ENCODE results near the gene SYNDIG1.

SYNDIG1 gene

DNA sequence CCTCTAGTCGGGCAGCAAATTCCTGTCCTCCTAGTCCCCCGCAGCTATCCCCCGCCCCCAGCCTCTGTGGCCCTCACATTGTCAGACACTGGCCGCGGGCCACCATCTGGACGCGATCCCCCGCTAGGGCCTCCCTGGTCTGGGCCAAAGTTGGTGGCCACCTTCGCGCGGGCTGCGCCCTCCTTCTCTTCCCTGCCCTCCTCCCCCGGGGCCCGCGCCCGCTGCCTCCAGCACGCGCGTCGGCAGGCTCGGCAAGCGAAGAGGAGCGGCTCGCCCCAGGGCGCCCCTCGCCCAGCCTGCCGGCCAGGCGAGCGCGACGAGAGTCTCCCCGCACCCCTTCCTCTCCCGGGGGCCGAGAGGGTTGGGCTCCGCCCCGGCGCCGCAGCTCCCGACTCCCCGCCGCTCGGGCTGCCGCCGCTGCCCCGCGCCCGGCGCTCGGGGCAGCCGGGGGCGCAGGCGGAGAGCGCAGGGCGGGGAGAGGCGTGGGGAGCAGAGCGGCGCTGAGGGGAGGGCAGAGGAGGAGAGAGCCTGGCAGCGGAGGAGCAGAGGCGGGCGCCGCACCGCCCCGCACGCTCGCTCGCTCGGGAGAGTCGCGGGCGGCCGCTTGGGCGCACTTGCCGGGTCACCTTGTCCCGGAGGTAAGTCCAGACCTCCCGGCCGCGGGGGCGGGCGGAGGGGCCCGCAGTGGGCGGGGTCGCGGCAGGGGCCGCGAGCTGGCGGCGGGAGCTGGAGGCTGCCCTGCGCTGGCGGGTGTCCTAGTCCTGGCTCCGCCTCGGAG is at the start of gene SYNDIG1:
SYNDIG1 (plus strand) TSS at position 514 of the 778 bp plus-strand sequence. CDS start 73,469 bp downstream, outside the sequence.
- DNase-seq (ENCODE audit: low spot score) = no peak

DNA sequence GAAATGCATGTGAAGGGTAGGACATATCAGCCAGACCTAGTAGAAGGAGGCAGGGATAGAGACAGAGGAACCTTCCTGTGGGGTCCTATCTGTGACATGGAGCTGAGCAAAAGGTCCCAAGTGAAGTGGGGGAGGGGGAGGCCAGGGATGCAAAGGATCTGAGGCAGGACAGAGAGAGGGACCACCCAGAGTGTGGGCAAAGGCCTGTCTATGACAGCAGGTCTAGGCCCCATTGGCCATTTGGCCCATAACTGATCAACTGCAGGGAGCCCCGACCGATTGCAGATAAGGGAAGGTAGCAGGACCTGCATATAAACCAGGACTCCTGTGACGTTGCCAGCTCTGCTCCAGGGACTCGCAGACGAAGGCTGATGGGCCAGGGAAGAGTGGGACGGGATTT is 49.6 kb upstream of the SYNDIG1 start:
- no peak for DNase-seq (ENCODE audit: low spot score)

DNA sequence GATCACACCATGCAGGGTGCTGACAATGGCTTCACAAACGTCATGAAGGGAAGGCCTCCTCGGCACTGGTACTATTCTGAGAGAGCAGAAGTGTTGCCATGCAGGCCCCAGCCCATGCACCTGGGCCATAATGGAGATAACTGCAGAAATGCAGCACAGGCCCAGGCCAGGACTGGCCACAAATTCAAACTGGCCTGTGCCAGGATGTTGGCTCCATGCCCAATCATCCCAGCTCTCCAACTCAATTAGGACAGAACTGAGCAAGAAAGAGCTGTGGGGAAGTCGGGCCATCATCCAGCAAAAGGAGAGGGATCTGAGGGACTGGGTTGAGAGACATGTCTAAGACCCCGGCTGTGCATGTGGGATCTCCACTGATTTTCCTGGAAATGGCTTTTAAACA is 48.9 kb upstream of the SYNDIG1 start:
- no peak for DNase-seq (ENCODE audit: low spot score)

DNA sequence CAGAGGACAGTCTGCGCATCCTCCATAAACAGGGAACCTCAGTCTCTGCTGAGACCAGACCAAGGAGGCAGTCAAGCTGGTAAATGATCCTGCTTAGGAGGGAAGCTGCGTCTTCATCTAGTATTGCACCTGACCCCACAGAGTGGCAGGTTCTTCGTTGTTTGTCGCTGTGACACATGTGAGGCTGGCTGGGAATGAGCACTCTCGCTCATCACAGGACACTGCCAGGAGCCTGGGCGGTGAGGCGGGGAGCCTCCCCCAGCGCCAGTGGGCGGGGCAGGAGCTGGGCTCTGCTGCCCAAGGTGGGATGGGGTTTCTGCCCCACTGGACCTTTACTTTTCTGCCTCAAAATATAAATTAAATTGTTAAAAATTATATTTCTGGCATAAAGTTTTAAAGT is 48.4 kb upstream of the SYNDIG1 start:
- no peak for DNase-seq (ENCODE audit: low spot score)

DNA sequence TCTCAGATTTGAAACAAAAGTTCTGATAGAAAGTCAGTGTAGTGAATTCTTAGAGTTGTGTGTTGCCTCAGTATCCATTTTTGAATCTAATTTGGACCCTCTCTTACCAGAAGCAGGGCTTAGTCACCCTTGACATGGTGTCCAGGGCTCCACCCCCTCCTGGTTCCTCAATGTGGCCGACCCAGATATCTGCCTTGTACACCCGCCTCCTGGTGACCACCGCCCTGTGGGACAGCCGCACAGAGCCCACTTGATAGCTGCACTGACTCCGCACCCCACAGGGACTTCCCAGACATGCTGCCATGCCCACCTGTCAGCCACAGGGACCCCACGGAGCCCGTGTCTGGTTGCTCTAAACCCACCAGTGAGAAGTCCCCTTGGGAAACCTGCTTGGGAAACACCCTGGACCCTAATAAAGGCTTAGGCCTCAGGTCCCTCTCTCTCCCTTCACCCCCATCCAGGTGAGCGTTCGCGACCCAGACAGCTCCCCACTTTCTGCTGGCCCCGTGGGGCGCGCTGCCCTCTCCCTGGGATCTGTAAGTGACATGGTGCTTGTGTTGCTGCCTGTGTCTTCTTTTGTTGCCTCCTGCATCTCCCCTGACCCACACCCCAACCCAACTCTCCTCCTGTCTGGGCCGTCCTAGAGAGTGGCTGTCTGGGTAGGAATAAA is 47.2 kb upstream of the SYNDIG1 start:
- no peak for DNase-seq (ENCODE audit: low spot score)

DNA sequence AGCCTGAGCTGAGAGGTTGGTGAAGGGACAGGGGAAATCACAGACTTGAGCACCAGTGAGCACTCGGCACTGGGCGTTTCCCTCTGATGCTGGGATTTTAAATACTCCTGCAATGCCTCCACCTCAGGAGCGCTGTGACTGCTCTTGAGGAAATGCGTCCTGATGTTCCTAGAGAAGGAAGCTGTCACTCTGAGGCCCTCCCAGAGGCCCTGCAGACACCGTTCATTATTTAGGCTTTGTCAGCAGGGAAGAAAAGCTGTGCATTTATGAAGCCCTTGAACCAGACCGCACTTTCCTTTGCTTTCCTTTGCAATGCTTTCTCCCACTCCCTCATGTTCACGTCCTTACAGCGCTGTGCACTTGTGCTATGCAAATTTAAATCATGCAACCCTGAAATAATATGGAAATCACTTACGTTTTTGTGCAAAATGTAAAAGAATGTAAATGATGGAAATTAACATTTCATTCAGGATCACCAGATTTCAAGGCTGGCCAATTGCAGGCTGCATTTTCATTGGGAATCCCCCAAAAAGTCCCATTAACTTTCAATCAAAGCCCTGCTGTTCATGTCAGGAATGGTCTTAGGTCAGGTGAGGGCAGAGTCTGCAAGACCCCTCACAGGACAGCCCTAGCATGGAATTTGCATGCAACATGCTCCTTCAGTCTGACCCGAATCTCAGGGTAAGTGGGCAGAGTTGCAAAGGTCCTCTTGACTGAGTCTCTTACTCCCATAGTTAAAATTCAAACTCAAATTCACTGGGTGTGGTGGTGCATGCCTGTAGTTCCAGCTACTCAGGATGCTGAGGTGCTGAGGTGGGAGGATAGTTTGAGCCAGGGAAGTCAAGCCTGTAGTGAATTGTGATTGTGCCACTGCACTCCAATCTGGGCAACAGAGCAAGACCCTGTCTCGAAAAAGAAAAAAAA is 45.8 kb upstream of the SYNDIG1 start:
- DNase-seq (ENCODE audit: low spot score) = no peak

DNA sequence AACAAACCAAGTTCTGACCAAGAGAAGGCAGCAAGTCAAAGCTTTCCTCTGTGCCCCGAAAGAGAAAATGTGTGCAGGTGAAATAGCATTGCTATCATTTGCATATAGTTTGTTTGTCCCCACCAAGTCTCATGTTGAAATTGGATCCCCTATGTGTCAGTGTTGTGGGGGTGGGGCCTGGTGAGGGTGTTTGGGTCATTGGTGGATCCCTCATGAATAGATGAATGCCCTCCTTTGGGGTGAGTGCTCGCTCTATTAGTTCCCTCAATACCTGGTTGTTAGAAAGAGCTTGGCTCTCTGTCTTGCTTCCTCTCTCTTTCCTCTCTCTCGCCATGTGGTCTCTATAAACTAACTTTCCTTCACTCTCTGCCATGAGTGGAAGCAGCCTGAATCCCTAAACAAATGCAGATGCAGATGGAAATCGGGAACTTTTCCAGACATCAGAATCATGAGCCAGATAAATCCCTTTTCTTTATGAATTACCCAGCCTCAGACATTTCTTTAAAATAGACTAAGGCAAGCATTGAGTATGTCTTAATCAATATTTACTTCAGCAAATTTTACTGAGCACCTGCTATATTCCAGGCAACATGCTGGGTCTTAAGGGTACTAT is 43.8 kb upstream of the SYNDIG1 start:
- no peak for DNase-seq (ENCODE audit: low spot score)

DNA sequence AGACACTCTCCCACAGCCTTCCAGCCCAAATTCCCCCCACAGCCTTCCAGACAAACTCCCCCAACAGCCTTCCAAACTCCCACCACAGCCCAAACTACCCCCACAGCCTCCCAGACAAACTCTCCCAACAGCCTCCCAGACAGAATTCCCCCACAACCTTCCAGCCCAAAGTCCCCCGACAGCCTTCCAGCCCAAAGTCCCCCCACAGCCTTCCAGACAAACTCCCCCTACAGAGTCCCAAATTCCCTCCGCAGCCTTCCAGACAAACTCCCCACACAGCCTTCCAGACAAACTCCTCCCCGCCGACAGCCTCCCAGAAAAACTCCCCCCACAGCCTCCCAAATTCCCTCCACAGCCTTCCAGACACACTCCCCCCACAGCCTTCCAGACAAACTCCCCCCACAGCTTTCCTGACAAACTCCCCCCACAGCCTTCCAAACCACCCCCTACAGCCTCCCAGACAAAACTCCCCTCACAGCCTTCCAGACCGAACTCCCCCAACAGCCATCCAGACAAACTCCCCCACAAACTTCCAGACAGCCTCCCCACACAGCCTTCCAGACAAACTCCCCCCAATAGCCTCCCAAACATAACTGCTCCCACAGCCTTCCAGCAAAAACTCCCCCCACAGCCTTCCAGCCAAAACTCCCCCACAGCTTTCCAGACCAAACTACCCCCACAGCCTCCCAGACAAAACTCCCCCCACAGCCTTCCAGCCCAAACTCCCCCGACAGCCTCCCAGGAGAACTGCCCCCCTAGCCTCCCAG is 38.0 kb upstream of the SYNDIG1 start:
- DNase-seq (ENCODE audit: low spot score) = no peak

DNA sequence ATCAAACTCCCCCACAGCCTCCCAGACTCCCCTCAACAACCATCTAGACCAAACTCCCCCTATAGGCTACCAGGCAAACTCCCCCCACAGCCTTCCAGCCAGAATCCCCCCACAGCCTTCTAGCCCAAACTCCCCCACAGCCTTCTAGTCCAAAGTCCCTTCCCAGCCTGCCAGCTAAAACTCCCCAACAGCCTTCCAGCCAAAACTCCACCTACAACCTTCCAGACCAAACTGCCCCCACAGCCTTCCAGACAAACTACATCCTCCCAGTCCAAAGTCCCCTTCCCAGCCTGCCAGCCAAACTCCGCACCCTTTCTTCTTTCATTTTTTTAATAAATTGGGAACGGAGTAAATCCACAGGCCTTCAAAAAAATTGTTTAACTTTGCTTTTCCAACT is 37.4 kb upstream of the SYNDIG1 start:
- no peak for DNase-seq (ENCODE audit: low spot score)

DNA sequence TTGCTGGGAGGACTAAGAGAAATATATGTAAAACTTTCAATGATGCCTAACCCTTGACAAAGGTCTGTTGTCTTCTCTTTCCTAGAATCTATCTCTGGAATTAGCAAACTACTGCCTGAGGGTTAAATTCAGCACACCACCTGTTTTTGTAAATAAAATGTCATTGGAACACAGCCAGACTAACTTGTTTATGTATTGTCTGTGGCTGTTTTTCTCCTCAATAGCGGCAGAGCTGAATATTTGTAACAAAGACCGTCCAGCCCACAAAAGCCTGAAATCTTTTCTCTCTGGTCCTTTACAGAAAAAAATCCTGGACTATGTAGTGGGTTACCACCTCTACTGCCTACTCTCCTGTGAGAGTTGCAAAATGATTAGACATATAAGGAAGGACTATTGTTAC is 33.3 kb upstream of the SYNDIG1 start:
- no peak for DNase-seq (ENCODE audit: low spot score)

DNA sequence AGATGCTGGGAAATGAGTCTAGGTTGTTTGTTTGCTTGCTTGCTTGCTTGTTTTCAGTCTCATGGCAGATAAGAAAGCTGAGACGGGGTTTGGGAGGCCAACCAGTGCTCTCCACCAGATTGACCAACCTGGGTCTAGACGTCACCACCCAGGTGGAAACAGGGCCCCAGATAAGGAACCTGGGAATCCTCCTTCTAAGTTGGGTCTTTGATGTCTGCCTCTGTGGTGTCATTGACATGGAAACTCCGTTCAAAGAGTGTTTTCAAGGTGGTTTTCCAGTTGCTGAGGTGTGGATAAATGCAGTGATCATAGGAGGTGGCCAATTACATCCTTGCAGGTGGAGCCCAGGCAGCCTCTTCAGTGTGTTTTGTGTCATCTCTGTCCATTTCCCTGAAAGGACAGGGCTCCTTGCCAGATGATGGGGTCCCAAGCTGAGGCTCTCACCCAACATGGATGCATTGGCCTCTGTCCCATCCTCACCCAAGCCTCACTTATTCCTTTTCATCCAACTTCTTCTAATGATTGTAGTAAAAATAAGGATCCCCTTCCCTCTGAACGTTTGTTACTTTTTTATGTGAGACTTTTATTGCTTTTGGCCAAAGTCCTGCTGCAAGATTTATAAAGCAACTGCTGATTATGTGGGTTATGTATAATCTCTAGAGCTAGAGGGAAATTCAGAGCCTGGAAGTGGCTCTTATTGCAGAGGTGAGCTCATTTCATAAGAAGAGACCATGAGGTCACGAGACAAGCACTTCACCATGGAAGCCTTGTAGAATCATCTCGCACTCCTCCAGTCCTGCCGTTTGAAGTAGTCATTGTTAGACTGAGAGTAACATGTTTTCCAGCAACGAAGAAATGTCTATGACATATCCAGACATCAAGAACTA is 32.0 kb upstream of the SYNDIG1 start:
- no peak for DNase-seq (ENCODE audit: low spot score)

DNA sequence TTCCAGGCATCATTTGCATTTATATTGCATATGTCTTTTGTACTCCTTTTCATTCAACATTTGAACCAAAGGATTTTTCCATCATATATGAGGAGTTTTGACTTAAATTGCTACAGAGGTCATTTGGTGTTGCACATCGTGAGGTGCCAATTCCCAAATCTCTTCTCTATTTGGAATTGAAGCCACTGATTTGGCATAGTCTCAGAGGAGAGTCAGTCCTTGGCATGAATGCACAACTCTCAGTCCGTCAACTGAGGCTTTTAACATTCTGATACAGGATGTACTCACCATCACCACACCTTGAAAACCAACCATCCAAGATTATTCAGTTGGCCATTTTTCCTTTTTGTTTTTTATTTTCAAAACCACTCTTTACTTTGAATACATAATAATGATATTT is 31.1 kb upstream of the SYNDIG1 start:
- no peak for DNase-seq (ENCODE audit: low spot score)

DNA sequence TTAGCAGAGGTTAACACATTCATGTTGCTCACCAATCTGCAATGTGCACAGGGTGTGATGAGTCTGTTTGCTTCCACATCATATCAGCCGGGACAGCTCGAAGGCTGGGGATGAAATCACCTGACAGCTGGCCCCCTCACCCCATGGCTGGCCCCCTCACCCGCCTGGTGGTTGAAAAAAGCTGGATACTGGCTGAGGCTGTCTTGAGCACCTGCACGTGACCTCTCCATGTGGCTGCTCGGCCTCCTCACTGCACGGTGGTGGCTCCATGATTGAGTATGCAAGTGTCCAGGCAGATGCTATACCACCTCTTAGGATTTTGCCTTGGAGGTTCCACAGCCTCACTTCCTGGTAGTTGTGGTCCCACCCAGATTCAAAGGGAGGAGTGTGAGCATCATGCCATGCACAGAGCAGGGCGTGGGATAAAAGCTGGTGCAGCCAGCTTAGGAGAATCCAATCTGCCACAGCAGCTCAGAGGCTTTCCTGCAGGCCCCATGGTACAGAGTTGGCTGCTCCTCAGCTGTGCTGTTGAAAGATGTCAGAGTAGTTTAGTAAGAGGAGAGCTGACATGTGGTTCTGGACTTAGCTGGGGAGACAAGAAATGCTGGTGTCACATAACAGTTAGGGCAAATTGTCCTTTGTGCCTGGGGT is 29.6 kb upstream of the SYNDIG1 start:
- no peak for DNase-seq (ENCODE audit: low spot score)

DNA sequence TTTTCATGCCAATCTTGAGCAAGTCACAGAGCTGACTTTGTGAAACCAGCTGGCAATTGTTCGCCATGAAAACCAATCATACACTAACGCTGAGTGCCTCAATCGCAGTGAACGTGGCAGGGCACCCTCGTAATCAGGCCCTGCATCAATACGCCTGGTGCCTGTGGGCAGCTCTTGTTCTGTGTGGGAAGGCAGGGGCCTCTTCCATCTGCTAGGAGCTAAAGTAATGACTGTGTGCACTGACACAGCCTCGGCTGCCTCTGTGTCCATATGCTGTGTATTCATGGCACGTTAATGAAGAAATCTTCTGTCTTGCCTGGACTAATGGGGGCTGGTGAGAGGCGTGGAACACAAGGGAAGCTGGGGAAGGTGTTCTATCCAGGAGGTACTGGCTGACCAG is 27.8 kb upstream of the SYNDIG1 start:
- DNase-seq (ENCODE audit: low spot score) = no peak

DNA sequence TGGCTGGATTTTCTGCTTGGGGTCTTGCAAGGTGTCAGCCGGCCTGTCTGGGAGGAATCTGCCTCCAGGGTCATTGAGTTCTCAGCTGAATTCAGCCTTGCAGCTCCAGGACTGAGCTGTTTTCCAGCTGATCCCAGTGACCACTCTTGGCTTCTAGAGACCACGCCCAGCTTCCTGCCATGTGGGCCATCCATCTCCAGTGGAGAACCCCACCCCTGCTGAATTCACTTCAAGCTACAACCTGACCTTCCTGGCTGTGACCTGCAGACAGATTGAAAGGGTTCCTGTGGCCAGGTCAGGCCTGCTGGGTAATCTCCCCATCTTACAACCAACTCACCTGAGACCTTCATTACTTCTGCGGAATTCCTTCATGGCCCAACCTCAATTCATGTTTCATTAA is 26.5 kb upstream of the SYNDIG1 start:
- no peak for DNase-seq (ENCODE audit: low spot score)

DNA sequence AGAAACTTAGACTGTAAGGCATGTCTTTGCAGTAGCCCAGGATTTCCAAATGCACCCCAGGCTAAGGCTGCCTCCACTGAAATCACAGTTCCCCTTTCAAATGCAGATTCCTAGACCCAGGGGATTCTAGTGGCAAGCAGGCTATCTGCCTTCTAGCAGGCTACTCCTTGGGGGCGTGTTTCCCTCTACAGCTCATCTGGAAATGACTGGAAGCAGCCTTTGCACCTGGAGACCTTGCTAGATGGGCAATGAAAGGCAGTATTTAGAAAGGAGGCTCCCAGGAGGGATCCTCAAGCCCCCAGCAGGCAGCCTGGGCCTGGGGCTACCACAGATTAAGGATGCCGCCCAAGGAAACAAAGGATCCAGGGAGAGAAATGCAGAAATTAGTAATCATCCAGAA is 26.0 kb upstream of the SYNDIG1 start:
- DNase-seq (ENCODE audit: low spot score) = no peak

DNA sequence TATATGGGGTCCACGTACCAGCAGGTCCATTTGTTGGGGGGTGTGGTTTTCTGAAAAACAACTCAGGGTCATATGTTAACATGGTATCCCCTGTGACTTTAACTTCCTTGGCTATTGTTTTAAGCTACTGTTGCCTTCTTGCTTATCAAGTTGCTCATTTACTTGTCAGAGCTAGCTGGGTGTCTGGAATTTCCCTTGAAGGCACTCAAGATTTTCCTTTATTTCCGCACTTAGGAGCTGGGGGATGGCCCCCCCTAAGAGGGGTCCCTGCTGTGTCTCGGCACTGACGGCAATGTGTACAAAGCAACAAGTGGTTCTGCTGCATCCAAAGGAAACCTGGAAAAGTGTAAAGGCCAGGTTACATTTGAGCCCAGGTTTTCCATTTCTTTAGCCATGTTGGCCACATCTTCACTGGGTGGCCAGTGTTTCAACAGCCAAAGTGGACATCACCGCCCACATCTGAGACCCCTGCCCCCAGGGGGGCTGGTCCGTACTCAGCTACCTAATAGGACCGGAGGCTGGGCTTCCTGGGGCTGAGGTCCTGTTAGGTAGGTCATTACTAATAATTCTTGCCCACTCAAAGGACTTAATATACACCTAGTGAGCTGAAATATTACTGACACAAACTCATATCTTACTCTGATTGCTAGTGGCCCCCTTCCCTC is 24.8 kb upstream of the SYNDIG1 start:
- DNase-seq (ENCODE audit: low spot score) = no peak

DNA sequence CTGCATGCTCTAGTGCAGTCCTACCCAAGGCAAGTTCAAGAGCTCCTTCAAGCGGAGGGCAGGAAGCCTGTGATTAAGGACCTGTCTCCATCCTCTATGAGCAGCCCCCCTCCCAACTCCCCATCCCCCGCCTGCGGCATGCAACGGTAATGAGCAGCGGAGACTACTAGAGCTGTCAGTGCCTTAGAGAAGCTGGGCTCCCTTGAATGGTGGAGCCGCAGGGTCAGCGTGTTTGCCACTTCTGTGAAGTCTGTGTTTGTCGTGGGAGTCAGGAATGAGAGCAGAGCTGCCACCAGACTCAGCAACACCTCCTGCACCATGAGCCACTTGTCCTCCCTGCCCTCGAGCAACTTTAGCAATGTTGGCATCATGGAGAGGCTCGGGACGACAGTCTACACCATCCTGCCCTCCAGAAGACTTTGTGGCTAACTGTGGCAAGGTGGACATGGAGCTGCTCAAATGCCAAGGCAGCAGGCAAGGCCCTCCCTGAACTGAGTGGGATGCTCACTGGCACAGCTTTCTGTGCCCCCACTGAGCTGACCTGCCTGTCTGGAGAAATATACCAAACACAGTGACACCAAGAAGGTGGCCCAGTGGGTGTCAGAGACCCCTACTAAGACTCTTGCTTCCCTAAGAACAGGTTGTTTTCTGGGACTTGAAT is 23.8 kb upstream of the SYNDIG1 start:
- DNase-seq (ENCODE audit: low spot score) = no peak

DNA sequence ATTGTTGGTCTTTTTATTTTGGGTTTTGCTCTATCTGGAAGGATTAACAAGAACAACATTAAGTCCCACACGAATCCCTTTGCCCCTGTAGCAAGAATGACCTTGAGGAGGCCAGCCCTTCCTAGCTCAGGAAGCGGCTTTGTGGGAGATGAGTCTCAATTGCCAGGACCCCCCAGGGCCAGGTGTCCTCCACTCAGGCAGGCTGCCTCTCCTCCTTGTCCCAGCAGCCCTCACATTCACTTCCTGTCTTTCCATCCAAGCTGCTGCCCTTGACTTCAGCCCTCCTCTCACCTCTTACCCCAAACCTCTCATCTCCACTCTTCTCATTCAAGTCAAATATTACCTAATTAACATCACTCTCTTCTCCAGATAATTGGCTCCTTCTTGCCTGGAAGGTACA is 22.6 kb upstream of the SYNDIG1 start:
- no peak for DNase-seq (ENCODE audit: low spot score)

All from COLO829 (cell line).